GM12878 (cell line): Measurements from ENCODE around the gene ELL. TPM values are rescaled to one million over a fixed set of nuclear protein-coding genes. Genes with fewer than 3 reads are reported as not detected.

Experiments used
- ASH2L ChIP-seq: fragments of 300-600, 200-600 bp; sonication (generic); IDR thresholded peaks from 2 replicates; pipeline ENCODE4 v1.6.1; 2017; ENCODE audit warnings: low read depth, mild to moderate bottlenecking, borderline replicate concordance
- ATF3 ChIP-seq: IDR thresholded peaks from 2 replicates; pipeline ENCODE4 v1.6.1; 2011; ENCODE audit warnings: low read depth, mild to moderate bottlenecking, low read length, moderate library complexity, borderline replicate concordance; ENCODE audit errors: extremely low read depth
- BCLAF1 ChIP-seq: fragments of 450-650 bp; IDR thresholded peaks from 2 replicates; pipeline ENCODE4 v1.6.1; 2017; ENCODE audit warnings: antibody characterized with exemption, mild to moderate bottlenecking, moderate library complexity
- BHLHE40 ChIP-seq, 2 experiments: fragments of 450-650 bp in 1 of 2; IDR thresholded peaks; 2 replicates each; pipeline ENCODE4 v1.6.1; 2011 to 2017; ENCODE audit warnings: low read depth in 2 of 2, borderline replicate concordance in 1 of 2, improper control_type of control experiment in 1 of 2, low read length in 1 of 2, mild to moderate bottlenecking in 1 of 2
- CBX3 ChIP-seq: fragments of 200-600 bp; sonication (generic); IDR thresholded peaks from 2 replicates; pipeline ENCODE4 v1.6.1; 2016; ENCODE audit warnings: low read depth, borderline replicate concordance
- CEBPZ ChIP-seq: fragments of 150-350 bp; IDR thresholded peaks from 2 replicates; pipeline ENCODE4 v1.6.1; 2016; ENCODE audit warnings: low read depth, low read length
- CHD1 ChIP-seq: IDR thresholded peaks from 2 replicates; pipeline ENCODE4 v1.6.1; 2012; ENCODE audit warnings: low read depth, low read length, improper control_type of control experiment
- EGR1 ChIP-seq, 2 experiments: IDR thresholded peaks; 1 replicate in 1 of 2; 2 replicates in 1 of 2; pipeline ENCODE4 v1.6.1; 2011 to 2012; ENCODE audit warnings: low read depth in 2 of 2, low read length in 2 of 2, borderline replicate concordance in 1 of 2, mild to moderate bottlenecking in 1 of 2, moderate library complexity in 1 of 2
- ELK1 ChIP-seq: IDR thresholded peaks from 2 replicates; pipeline ENCODE4 v1.6.1; 2012; ENCODE audit warnings: low read depth, low read length, improper control_type of control experiment
- FOXK2 ChIP-seq: fragments of 450-650 bp; IDR thresholded peaks from 2 replicates; pipeline ENCODE4 v1.6.1; 2017; ENCODE audit warnings: mild to moderate bottlenecking, moderate library complexity
- MEF2A ChIP-seq: IDR thresholded peaks from 2 replicates; pipeline ENCODE4 v1.6.1; 2011; ENCODE audit warnings: low read depth, mild to moderate bottlenecking, low read length, moderate library complexity; ENCODE audit not compliant: insufficient read depth
- PAX5 ChIP-seq: IDR thresholded peaks from 2 replicates; pipeline ENCODE4 v1.6.1; 2011; ENCODE audit warnings: low read depth, low read length, borderline replicate concordance
- PKNOX1 ChIP-seq: fragments of 450-650 bp; IDR thresholded peaks from 2 replicates; pipeline ENCODE4 v1.6.1; 2016; ENCODE audit warnings: mild to moderate bottlenecking
- RB1 ChIP-seq: fragments of 450-650 bp; formaldehyde crosslinking; IDR thresholded peaks from 2 replicates; pipeline ENCODE4 v1.6.1; 2017; ENCODE audit warnings: mild to moderate bottlenecking, borderline replicate concordance
- RFX5 ChIP-seq: IDR thresholded peaks from 2 replicates; pipeline ENCODE4 v1.6.1; 2011; ENCODE audit warnings: low read depth, low read length, improper control_type of control experiment
- STAT3 ChIP-seq: IDR thresholded peaks from 2 replicates; pipeline ENCODE4 v1.6.1; 2011; ENCODE audit warnings: low read depth, low read length, improper control_type of control experiment
- TAF1 ChIP-seq: IDR thresholded peaks from 2 replicates; pipeline ENCODE4 v1.6.1; 2011; ENCODE audit warnings: mild to moderate bottlenecking, low read depth, low read length, borderline replicate concordance
- TCF3 ChIP-seq: IDR thresholded peaks from 2 replicates; pipeline ENCODE4 v1.6.1; 2012; ENCODE audit warnings: low read depth, mild to moderate bottlenecking, low read length, borderline replicate concordance; ENCODE audit not compliant: insufficient read depth
- ZNF217 ChIP-seq: fragments of 450-650 bp; IDR thresholded peaks from 2 replicates; pipeline ENCODE4 v1.6.1; 2017; ENCODE audit warnings: antibody characterized with exemption, mild to moderate bottlenecking
- polyA plus RNA-seq, 11 experiments: library from polyadenylated mRNA; depleted of rRNA in 4 of 11; unstranded in 6 of 11; stranded (reverse) in 5 of 11; fragments of >200 nt; fragmentation: Nextera tagmentation in 4 of 11; fragmentation: Illumina TruSeq in 1 of 11; extraction: Ambion mirVana in 4 of 11; extraction: Trizol in 1 of 11; gene quantifications; 1 replicate in 1 of 11; 2 replicates in 10 of 11; pipeline versions ENCODE4 v1.2.1 to v1.2.3, GENCODE V29; 2011 to 2016; ENCODE audit warnings: inconsistent platforms in 2 of 11, missing spikeins in 2 of 11, low read depth in 1 of 11
- total RNA-seq, 4 experiments: library from RNA; depleted of rRNA in 3 of 4; stranded (reverse); fragments of >200 nt in 3 of 4; fragmentation: Illumina TruSeq in 1 of 4; extraction: Trizol in 1 of 4; gene quantifications; 2 replicates each; pipeline versions ENCODE4 v1.2.1 to v1.2.3, GENCODE V29; 2013 to 2021

Gene ELL
- total and polyA plus RNA-seq, 10 of the 15 experiments (the other 5 are each of a cell fraction or from before 2014, with no cell fraction given): 0.91 to 25.0 (median 9.1) TPM

- TF ChIP-seq BCLAF1: peak; percentile 75; the same call in 1 of the 2 replicates
- peak; percentile 20 to 45; a peak in 3 of 4 replicates for TF ChIP-seq BHLHE40 (IDR thresholded peaks at IDR 0.05; ENCODE audit: borderline replicate concordance in 1 of 2, low read depth in 2 of 2, low read length in 1 of 2)
- TF ChIP-seq CHD1: peak; percentile 93; the same call in 1 of the 2 replicates
- peak; percentile 86 for TF ChIP-seq PKNOX1
- TF ChIP-seq ASH2L: 0 out of 2 replicates have a peak, but pooled peaks have one; percentile 65
- no peak; the same call in 1 of the 2 replicates for TF ChIP-seq PAX5
- no peak for TF ChIP-seq STAT3
- TF ChIP-seq FOXK2: peak; percentile 90
- peak; percentile 84; the same call in 1 of the 2 replicates for TF ChIP-seq RB1
- no peak; the same call in 1 of the 2 replicates for TF ChIP-seq ZNF217
- TF ChIP-seq MEF2A: no peak
- TF ChIP-seq RFX5: peak; percentile 24; the same call in 1 of the 2 replicates
- TF ChIP-seq ATF3: no peak
- TF ChIP-seq EGR1 (IDR thresholded peaks at IDR 0.05; ENCODE audit: borderline replicate concordance in 1 of 2, low read depth in 2 of 2, low read length in 2 of 2): peak in 1 of 2 experiments; percentile 33; a peak in 1 of 3 replicates
- TF ChIP-seq TAF1: no peak; the same call in 1 of the 2 replicates
- TF ChIP-seq TCF3: no peak
- TF ChIP-seq CEBPZ: no peak
- TF ChIP-seq ELK1: peak; percentile 16; the same call in 1 of the 2 replicates
- TF ChIP-seq CBX3: no peak
These were observed 423 bp upstream of the ELL start (continued) for GRCh38 chr19:18522124-18522861.
